Sciatic nerve (tissue), 2 donors: ENCODE data around the gene MCM10. TPM values are rescaled to one million over a fixed set of nuclear protein-coding genes. Genes with fewer than 3 reads are reported as not detected.
"Not testable (repeated sequence)": the region's sequence is repeated elsewhere in the genome, so short reads cannot be mapped to it uniquely, and the experiment has no call there.

Source experiments
- ATAC-seq: fragments of 200-7000 bp; cut with Tn5 transposase; one replicate; pipeline ENCODE4 v1.9.1; 2020; ENCODE audit warnings: mild to moderate bottlenecking, moderate library complexity
- DNase-seq: peaks from one replicate; pipeline ENCODE4 v3.0.0-alpha.2; 2020; ENCODE audit warnings: low spot score
- intact Hi-C: fragments of 100-400 bp; cut with DNase I; formaldehyde crosslinking; loops from one replicate; pipeline ENCODE4 v1.14.2; 2022
- total RNA-seq: library from RNA; stranded (reverse); fragmentation: NEBNext Ultra II Directional; extraction: Animal tissue kit (Norgen Biotek cat#: 25700); gene quantifications from one replicate; pipeline ENCODE4 v1.2.1, GENCODE V29; 2021
- donor health status: DM: no; HTN: no; CAD: no.
- donor health status: DM: no; HTN: no; CAD: no.

The MCM10 gene
- total RNA-seq = 0.45 TPM

DNA sequence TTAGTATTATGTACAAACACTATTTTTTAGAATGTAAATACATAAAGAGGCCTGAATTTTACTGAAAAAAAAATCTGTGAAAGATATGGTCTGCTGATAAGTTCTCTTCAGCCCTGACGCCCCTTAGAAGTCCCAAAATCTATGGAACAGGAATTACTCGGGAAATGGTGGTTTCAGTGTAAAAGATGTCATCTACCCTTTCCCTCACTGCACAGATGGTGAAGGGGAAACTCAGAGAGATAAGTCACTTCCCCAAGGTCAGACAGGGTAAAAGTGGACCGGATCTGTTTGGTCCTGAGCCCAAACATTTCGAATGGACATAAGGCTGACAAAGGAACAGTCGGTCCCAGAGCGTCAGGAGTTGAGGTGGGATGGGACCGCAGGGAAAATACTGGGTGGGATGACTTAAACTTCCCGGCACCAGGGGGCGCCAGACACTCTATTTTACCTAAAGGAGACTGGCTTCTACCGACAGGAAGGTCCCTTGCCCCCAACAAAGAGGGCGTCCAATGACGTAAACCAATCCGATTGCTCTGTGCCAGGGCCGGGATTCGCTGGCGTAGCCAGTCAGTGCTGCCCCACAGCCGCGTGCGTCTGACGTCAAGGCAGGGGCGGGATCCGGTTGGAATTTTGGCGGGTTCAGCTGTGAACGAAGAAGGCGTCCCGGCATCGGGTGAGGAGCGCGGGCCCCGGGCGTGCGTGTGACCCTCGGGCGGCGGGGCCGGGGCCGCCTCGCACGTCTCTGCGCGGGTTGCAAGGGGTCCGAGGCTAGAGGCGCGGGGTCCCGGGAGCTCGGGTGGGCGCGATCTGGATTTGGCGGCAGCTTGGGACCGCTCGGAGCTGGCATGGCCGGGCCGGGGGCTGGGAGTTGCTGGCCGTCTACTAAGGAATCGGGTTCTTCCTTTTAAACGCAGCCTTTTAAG, at the start of gene MCM10:
TSS of gene MCM10 (plus strand) at position 625 of the 923 bp plus-strand sequence. CDS start 2,645 bp downstream, outside the sequence.
- intact Hi-C loops = no loop called here
- peak; percentile 100 for ATAC-seq
- peak; percentile 98 for DNase-seq

DNA sequence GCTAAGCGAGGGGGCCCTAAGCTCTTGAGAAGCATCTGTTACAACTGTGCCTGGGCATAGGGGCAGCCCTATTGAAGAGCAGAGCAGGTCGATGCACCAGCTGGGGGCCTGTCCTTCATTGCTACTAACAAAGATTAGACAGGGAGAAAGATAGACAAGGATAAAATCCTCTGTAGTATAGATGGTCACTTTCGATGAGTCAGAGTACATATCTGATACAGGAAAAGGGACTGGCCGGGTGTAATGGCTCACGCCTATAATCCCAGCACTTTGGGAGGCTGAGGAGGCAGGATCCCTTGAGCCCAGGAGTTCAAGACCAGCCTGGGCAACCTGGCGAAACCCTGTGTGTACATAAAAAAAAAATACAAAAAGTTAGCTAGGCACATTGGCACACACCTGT, 47.8 kb upstream of the MCM10 start:
- DNase-seq (no peak), ATAC-seq (no peak)
- intact Hi-C loops = no loop called here

DNA sequence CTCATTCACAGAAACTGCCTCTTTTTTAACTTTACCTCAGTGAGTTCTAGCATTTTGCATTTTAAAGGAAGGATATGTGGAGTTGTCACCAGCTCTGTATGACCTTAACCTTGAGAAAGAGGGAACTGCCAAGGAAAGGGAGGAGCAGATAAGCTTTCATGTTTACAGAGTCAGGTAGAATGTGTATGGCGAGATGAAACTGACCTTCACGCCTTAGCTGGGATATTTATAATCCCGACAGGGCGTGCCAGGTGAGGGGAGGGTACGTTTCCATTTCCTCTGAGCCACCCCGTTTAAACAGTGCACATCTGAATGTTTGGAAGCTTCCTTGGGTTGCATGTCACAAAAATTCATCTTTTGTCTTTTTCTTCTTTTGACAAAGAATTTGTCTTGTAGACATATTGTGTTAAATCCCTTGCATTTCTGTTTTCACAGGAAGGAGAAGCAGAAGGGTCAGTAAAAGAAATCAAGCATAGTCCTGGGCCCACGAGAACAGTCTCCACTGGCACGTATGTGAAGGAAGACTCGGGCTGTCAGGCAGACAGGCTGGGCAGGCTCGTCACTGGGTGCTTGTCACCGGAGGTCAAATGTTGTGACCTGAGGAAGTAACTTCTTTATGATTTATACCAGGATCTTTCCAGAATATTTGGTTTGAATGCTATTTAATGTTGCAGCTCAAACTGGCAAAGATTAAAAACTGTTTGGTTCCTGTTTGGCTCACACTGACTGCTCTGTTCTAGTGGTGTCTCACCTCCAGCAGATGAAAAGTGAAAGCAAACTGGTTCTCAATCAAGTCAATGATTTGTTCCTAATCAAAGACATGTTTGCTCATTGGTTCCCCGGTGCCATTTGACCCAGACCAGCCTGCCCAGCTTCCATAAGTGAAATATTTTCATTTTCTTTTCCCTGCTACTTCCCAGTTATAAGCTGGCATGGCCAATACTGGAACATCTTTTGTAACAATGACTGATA, 45.2 kb upstream of the MCM10 start:
- ATAC-seq = no peak
- DNase-seq = no peak
- intact Hi-C loops = no loop called here

DNA sequence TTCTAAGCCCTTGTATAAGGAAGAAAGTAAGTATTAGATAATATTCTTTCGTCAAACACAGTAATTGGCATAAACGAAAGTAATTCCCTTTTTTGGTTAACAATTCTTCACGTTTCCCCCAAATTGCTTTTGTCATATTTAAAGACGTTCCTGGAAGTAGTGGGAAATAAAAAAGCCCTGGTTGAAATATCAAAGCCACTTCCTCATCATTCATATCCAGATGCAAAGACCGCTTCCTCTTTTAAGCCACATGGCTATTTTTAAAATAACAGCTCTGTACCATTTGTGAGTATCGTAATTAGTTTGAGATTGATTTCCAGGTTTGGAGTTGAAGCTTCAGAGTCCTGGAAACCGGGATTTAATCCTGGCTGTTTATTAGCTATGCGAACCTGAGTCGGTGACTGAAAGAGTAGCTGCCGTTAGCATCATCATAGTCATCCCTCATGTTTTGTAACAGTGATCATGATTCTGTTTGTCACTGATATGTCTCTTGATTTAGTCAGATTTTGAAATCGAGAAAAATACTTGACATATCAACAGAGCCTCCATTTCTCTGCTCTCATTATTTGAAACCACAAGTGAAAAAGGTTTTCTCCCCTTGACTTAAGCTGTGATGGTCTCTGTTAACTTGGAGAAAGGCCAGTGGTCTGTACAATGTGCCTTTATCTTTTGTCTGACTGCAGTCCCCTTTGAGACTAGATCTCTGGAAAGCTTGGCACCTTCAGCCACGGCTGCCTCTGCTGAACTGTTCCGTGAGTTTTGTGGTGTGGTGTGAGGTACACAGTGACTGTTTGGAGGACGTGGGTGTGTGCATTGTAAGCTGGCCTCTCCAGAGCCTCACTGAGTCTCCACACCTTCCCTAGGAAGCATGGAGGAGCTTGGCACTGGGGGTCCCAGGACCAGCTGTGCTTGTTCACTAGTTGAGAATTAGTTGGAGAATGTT, 43.2 kb upstream of the MCM10 start:
- intact Hi-C loops = no loop called here
- ATAC-seq = peak; percentile 25

DNA sequence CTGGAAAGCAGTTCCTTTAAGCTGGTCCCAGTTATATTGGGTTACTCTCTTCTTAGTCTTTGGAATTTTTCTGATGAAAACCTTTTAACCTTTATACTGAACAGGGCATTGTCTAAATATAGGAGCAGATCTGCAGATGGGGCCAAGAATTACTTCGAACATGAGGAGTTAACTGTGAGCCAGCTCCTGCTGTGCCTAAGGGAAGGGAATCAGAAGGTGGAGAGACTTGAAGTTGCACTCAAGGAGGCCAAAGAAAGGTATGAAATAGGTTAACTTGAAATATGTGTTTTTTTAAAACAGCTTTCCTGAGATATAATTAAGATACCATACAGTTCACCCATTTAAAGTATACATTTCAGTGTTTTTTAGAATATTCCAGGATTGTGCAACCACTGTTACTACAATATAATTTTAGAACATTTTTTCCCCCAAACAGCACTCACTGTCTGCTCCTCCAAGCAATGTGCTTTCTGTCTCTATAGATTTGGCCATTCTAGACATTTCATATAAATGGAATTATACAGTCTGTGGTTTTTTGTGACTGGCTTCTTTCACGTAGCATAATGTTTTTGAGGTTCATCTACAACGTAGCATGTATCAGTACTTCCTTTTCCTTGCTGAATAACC, 42.5 kb upstream of the MCM10 start:
- no peak for DNase-seq
- intact Hi-C loops = no loop called here
- no peak for ATAC-seq

More for the DNA sequence above, 43.2 kb upstream of the MCM10 start:
- no peak for DNase-seq

DNA sequence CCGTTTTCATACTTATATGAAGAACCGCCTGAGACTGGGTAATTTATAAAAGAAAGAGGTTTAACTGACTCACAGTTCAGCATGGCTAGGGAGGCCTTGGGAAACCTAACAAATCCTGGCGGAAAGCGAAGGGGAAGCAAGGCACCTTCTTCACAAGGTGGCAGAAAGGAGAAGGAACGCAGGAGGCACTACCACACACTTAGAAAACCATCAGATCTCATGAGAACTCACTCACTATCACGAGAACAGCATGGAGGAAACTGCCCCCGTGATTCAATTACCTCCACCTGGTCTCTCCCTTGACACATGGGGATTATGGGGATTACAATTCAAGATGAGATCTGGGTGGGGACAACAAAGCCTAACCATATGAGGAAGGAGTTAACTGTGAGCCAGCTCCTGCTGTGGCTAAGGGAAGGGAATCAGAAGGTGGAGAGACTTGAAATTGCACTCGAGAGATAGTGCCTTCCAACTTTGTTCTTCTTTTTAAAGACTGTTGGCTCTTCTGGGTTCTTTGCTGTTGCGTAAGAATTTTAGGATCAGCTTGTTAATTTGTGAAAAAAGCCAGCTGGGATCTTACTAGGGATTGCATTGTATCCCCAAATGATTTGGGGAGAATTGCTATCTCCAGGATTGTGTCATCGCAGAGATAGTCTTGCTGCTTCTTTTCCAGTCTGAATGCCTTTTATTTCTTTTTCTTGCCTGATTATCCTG, 40.4 kb upstream of the MCM10 start:
- DNase-seq = no peak
- intact Hi-C loops = no loop called here
- peak; percentile 88 for ATAC-seq

DNA sequence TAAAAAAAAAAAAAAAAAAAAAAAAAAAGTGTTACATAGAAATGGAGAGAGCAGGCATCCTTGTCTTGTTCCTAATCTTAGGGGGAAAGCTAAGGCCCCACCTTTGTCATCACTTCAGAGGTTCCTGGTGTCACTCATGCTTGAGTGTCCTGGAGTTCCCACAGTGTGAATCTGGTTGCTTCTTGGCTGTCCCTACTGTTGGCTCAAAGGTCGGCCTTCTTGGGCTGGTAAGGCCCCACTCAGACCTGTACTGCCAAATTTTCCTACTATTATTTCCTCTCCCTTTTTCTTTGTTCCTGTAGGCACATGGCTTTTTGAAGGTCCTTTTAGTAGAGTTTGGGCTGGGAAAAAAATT, 39.9 kb upstream of the MCM10 start:
- peak; percentile 34 for ATAC-seq
- DNase-seq = no peak
- intact Hi-C loops = no loop called here

DNA sequence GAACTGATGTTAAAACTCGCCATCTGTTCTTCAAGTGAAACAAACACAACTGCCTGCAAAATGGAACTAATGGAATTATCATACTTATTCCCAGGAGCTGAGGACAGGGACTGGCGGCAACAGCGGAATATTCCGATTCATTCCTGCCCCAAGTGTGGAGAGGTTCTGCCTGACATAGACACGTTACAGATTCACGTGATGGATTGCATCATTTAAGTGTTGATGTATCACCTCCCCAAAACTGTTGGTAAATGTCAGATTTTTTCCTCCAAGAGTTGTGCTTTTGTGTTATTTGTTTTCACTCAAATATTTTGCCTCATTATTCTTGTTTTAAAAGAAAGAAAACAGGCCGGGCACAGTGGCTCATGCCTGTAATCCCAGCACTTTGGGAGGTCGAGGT, 24.7 kb upstream of the MCM10 start:
- DNase-seq (no peak), ATAC-seq (no peak)
- intact Hi-C loops = no loop called here

DNA sequence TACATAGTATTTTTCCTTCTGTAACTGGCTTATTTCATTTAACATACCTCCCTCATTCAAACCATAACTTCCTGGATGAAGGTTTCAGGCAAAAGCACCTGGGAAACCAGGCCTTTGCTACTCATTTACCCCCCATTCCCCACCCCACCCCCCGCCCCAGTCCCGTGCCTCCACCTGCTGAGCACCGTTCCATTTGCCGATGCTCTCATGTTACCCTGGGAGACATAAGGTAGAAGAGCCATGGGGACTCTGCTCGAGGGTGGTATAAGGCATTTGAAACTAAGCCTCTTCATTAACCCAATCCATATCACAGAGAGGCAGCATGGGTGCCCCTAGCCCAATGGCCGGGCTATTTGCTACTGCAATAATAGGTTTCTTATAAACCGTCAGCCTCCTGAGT, 22.2 kb upstream of the MCM10 start:
- ATAC-seq = no peak
- DNase-seq = no peak
- intact Hi-C loops = no loop called here

DNA sequence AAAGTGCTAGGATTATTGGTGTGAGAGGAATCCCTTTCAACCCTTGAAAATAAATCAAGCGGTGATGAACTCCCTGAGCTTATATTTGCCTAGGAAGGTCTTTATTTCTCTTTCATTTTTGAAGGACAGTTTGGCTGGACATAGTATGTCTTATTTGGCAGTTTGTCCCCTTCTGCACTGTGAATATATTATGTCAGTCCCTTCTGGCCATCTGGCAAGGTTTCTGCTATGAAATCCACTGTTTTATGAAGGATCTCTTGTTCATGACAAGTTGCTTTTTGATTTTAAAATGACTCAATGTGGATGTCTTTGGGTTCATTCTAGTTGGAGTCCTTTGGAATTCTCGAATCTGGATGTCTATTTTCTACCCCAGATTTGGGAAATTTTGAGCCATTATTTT, 21.7 kb upstream of the MCM10 start:
- DNase-seq = no peak
- ATAC-seq = no peak
- intact Hi-C loops = no loop called here

DNA sequence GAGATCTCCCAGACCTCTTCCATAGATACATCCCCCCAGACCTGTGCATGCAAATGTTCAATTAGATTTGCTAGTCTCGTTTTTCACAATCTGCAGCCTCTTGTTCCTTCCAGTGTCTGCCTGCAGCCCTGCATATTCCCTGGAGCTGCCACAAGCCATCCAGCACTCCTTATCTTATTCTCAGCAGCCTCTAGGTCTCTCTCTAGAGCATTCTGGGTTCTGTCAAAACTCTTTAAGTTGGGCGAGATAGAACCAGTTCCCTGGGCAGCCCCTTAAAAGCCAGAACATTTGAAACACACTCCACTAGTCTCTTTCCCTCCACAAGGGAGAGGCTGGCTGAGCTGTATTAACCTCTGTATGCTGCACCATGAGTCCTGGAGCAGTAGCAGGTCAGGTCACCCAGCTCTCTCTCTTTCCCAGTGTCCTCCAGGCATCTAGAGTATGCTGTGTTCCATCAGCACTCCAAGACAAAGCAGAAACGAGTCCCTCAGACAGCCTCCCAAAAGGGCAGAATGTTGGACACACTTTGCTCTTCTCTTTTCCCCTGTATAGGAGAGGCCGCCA, 20.6 kb upstream of the MCM10 start:
- intact Hi-C loops = no loop called here
- DNase-seq = no peak

DNA sequence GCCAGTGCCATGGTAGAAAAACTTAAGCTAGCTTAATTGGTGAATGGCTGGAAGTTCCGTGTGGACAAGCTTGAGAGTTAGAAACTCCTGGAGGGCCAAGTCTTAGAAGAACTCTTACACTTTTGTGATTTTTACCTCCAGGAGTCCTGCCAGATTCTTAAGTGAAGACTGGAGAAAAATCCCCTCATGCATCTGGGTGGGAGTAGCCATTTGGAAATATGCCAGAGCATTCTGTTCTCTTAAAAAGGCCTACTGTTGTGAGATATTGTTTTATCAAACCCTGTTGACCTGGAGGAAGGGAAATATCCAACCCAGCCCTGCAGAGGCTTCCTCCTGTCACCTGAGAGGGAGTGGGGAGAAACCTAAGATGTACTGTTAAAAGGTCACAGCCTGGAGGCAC, 17.6 kb upstream of the MCM10 start:
- intact Hi-C loops = no loop called here
- no peak for ATAC-seq
- no peak for DNase-seq

More for the DNA sequence above, 20.6 kb upstream of the MCM10 start:
- no peak for ATAC-seq

DNA sequence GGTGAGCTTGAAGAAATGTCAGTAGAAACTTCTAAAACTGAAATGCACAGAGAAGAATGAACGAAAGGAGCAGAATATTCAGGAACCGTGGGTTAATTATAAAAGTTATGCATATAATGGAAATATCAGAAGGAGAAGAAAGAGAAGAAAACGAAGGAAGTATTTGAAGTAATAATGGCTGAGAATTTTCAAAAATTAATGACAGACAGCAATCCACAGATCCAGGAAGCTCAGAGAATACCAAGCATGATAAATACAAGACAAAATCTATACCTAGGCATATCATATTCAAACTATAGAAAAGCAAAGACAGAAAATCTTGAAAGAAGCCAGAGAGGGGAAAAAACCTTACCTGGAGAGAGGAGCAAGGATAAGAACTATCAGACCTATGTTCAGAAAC, 16.5 kb upstream of the MCM10 start:
- no peak for DNase-seq
- intact Hi-C loops = no loop called here
- no peak for ATAC-seq

DNA sequence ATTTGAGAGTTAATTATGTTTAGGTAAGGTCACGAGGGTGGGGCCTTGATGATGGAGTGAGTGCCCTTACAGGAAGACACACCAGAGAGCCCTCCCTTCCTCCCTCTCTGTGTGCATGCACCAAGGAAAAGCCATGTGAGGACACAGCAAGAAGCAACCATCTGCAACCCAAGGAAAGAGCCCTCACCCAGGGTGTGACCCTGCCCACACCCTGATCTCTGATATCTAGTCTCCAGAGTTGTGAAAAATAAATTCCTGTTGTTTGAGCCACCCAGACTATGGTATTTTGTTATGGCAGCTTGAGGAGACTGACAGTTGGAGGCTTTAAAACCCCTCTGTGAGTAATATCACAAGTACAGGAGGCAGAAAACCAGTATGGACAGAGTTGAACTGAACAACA, 15.0 kb upstream of the MCM10 start:
- DNase-seq (no peak), ATAC-seq (no peak)
- intact Hi-C loops = no loop called here

DNA sequence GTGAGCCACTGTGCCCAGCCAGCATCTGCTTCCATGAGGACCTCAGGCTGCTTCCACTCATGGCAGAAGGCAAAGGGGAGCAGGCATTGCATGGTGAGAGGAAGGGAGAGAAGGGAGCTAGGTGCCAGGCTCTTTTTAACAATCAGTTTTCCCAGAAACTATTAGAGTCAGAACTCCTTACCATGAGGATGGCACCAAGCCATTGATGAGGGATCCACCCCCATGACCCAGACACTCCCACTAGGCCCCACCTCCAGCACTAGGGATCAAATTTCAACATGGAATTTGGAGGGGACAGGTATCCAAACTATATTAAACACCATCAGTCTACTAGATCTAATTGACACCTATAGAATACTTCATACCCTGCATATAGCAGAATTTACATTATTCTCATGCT, 14.2 kb upstream of the MCM10 start:
- no peak for ATAC-seq
- intact Hi-C loops = no loop called here
- DNase-seq = no peak

DNA sequence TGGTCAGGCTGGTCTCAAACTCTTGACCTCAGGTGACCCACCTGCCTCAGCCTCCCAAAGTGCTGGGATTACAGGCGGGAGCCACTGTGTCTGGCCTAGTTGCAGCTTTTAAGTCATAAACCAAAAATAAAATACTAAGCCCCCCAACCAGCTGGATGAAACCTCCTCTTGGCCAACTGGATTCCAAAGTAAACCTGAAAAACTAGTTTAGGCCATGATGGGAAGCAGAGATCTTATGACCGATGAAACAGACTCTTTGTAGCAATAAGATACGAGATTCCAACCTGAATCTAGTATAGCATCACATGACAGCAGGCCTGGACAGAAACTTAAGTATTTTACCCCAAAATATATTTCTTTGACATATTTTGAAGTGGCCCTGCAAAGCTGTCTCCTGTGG, 9.1 kb upstream of the MCM10 start:
- ATAC-seq (no peak), DNase-seq (no peak)
- intact Hi-C loops = no loop called here

DNA sequence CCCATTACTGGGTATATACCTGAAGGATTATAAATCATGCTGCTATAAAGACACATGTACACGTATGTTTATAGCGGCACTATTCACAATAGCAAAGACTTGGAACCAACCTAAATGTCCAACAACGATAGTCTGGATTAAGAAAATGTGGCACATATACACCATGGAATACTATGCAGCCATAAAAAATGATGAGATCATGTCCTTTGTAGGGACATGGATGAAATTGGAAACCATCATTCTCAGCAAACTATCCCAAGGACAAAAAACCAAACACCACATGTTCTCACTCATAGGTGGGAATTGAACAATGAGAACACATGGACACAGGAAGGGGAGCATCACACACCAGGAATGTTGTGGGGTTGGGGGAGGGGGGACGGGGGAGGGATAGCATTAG, 5.5 kb upstream of the MCM10 start:
- DNase-seq, intact Hi-C loops, ATAC-seq: not testable (repeated sequence)

DNA sequence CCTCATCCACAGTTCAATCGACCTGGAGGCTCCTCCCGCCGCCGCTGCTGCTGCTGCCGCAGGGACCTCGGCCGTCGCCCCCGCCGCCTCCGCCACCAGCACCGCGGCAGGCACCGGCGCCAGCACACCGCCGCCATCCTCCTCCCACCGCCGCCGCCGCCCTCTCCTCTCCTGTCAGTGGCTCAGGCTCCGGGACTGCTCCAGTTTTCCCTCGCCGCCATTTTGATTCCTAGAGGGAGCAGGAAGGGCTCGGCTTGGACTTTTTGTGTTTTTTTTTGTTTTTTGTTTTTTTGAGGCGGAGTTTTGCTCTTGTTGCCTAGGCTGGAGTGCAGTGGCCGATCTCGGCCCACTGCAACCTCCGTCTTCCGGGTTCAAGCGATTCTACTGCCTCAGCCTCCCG, 3.0 kb upstream of the MCM10 start:
- no peak for ATAC-seq
- intact Hi-C loops = no loop called here
- no peak for DNase-seq
